M059J (cell line): Measurements from ENCODE around the gene CLDN18. TPM values are rescaled to one million over a fixed set of nuclear protein-coding genes. Genes with fewer than 3 reads are reported as not detected.

Experiments used
- DNase-seq: peaks from one replicate; pipeline ENCODE4 v3.0.0-alpha.2; 2012; ENCODE audit warnings: low read depth
- total RNA-seq: library from RNA; depleted of rRNA; stranded (reverse); fragments of >200 nt; shearing (Covaris generic); gene quantifications from 2 replicates; pipeline ENCODE4 v1.2.3, GENCODE V29; 2014; rRNA removed

The CLDN18 gene
- total RNA-seq, 1 experiment from 2014 or later = not detected

- DNase-seq = peak; percentile 71
Observed at GRCh38 chr3:138062626-138063025, 52.7 kb downstream of the CLDN18 start.

DNA sequence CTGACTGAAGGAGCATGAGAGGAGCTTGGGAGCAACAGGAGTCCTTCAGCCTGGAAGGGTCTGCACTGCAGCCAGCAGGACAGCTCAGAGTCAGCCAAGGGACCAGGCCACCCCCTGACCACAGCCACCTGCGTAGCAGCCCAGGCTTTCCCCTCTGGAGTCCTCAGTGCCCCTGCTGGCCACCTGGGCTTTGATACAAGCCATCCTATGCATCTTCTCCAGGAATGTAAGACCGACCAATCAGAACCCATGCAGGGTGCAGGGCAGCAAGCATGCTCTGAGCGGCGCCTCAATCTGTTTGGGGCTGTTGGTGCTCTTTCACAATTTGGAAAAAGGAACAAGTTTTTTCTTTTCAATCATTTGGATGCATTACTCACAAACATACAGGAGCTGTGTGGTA is 53.5 kb downstream of the CLDN18 start:
- no peak for DNase-seq

GRCh38 chr3:138065949-138066348 is 56.0 kb downstream of the CLDN18 start:
- DNase-seq = no peak

GRCh38 chr3:138066383-138066782 is 56.4 kb downstream of the CLDN18 start:
- DNase-seq = no peak

DNA sequence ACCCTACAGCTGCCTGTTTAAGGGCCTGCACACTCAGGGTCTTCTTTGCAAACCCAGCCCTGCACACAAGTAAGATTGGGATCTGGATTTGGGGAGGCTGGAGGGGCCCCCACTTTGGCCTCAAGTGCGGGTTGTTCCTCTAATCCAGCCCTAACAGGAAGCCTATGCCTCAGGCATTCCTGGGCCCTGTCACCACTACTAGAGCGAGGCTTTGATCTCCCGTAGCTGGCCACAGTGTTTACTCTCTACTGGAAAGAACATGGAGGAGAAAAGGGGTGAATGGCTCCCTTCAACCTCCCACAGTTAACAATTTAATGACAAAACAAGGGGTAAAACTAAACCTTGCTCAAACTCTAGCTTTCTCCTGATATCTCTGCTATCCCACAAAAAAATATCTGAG is 57.0 kb downstream of the CLDN18 start:
- no peak for DNase-seq

DNA sequence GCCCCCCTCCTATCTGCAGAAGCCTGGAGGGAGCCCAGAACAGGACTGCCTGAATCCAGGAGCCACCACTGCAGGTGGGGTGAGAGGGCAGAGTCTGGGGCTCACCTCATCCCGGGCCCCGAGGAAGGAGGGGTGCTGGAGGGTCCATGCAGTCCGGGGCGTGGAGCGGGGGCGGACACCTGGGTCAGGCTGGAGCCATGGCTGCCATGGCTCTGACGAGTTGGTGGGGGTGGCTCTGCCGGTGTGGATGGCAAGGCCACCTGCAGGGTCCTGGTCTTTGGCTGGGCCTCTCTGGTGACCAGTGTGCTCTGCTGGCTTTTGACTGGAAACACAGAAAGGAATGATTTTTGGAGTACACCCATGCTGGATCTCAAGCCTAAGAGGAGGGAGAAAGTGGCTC is 58.1 kb downstream of the CLDN18 start:
- no peak for DNase-seq

- peak; percentile 69 for DNase-seq
Observed at GRCh38 chr3:138068579-138069174, 58.7 kb downstream of the CLDN18 start.

DNA sequence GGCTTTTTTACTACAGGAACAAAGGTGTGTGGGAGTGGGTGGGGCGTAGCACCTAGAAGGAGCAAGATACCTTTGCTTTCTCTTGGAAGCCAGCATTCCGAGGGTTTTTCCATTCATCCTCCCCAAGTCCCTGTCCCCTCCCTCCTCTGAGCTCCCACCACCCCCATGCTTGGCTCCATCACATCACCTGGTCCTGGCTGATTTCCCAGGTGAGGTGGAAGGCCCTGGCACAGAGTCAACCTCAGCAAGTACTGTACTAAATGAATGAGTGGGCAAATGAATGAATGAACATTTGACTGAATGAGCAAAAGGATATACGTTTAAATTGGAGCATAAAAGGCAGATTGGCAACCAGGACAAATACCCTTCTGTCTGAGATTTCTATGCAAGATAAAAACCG is 60.0 kb downstream of the CLDN18 start:
- DNase-seq = no peak

DNA sequence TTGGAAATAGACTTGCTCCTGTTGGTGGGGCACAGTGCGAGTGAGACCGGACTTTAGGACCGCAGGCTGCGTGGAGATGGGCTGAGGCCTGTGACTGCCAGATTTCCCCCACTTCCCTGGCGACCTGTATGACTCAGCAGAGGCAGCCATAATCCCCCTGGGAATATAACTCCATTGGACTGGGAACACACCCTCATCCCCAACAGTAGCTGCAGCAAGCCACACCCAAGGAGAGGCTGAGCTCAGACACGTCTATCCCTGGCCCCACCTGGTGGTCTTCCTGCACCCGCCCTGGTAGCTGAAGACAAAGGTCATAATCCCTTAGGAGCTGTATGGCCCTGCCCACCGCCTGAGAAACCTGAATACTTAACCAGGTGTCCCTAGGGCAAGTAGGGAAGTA is 62.8 kb downstream of the CLDN18 start:
- no peak for DNase-seq

DNA sequence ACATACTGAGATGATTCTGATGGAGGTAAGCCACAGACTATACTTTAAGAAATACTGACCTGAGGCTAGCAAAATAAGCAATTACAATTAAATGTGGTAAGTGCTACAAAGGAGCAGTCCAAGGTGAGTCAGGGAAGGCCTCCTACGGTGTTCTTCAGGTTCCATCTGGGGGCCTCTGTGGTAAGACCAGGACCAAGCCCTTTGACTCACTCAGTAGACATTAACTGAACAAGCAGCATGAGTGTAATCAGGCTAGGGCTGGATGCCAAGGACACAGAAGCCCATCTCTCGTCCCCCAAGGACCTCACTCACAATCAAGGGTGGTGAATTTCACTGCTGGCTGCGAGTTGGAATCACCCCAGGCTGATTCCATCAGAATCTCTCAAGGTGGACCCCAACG is 68.1 kb downstream of the CLDN18 start:
- DNase-seq = peak; percentile 83

DNA sequence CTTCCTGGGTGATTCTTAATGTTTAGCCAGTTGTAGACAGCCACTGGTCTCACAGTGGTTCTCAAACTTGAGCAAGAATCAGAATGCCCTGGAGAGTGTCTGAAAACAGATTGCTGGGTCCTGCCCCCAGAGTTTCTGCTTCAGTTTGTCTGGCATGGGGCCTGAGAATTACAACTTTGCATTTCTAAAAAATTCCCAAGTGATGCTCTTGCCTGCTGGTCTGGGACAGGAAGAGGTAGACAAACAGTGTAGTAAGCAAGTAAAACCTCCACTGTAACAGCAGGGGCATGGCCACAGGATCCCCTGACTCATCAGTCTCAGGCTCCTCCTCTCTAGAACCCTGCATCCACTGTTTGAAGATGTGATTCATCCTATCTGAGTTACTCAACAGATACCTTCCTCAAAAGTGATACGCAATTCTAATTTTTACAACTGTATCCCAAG is 69.0 kb downstream of the CLDN18 start:
- DNase-seq = peak; percentile 96

GRCh38 chr3:138079901-138080300 is 69.9 kb downstream of the CLDN18 start:
- DNase-seq = no peak

- DNase-seq = peak; percentile 75
Observed at GRCh38 chr3:138081371-138082084, 71.6 kb downstream of the CLDN18 start.

DNA sequence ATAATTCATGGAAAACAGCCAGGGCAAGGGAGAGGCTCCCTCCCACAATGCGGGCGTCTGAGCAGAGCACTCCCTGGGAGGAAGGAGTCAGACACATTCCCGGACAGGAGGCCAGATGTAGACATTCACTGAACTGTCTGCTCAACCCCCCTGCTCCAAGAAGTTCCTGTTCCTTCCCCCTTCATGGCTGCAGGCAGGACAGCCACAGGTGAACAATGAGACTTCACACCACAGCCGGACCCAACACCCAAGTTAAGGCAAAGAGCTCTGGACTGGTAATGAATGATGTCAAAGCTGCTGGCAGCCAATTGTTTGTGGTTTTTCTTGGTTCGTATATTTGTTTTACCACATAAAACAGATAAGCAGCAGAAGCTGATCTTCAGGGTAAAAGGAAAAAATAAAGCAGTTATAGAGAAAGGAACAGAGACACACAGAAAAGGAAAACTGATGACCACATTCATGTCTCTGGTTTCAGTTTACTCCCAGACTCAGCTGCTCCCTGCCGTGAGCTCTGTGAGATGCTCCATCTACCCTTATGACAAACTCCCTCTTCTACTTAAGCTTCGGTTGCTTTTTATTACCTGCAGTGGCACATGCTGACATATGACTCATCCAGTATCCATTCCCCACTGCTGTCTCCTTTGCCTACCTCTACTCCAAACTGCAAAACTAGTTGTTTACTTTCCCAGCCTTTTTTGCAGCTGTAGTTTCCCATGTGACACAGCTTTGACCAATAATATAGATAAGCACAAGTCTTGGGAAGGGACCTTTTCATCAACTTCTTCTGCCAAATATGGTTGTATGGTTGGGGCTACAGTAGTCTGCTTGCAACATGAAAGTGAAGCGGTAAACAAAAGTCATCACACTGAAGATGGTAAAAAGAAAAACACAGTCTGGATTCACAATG is 72.4 kb downstream of the CLDN18 start:
- peak; percentile 98 for DNase-seq

- DNase-seq = no peak
Observed at GRCh38 chr3:138082992-138083386, 73.0 kb downstream of the CLDN18 start.

Other genes starting within 250 kb of the CLDN18 start
- gene SOX14, start 245.8 kb upstream of the CLDN18 start, total RNA-seq = not detected in 2 replicates
- 14.7 and 15.8 TPM in 2 replicates for gene DZIP1L, start 105.4 kb downstream of the CLDN18 start, total RNA-seq
- not detected in 2 replicates for gene A4GNT, start 122.2 kb downstream of the CLDN18 start, total RNA-seq
- 24.3 and 34.9 TPM in 2 replicates for gene DBR1, start 164.8 kb downstream of the CLDN18 start, total RNA-seq
- gene ARMC8, start 177.1 kb downstream of the CLDN18 start, total RNA-seq = 47.9 and 53.1 TPM in 2 replicates